ENCODE results near the gene IQSEC1.

IQSEC1 gene

GRCh38 chr3:13065727-13066126 lies 7.5 kb downstream of the IQSEC1 start:
- no peak for DNase-seq (ENCODE audit: insufficient read length, low spot score)
- TF ChIP-seq PAX5 (IDR thresholded peaks at IDR 0.05; ENCODE audit: insufficient read depth, low read length, severe bottlenecking) (no peak), POLR2AphosphoS5 (IDR thresholded peaks at IDR 0.05; ENCODE audit: low read depth, low read length) (no peak), TAF1 (IDR thresholded peaks at IDR 0.05; ENCODE audit: low read depth, low read length) (no peak), POLR2A (IDR thresholded peaks at IDR 0.05; ENCODE audit: low read depth, low read length) (no peak), SPI1 (IDR thresholded peaks at IDR 0.05; ENCODE audit: low read depth, low read length) (no peak), POU2F2 (IDR thresholded peaks at IDR 0.05; ENCODE audit: low read depth, low read length) (no peak)
- FAIRE-seq, result peak; percentile 58

GRCh38 chr3:13064964-13065363 lies 8.3 kb downstream of the IQSEC1 start:
- TF ChIP-seq PAX5 (IDR thresholded peaks at IDR 0.05; ENCODE audit: insufficient read depth, low read length, severe bottlenecking), result no peak

GRCh38 chr3:13064159-13064868 lies 8.9 kb downstream of the IQSEC1 start:
- TF ChIP-seq POLR2A (IDR thresholded peaks at IDR 0.05; ENCODE audit: low read depth, low read length), result no peak
- TF ChIP-seq POU2F2 (IDR thresholded peaks at IDR 0.05; ENCODE audit: low read depth, low read length), result no peak
- no peak for TF ChIP-seq SPI1 (IDR thresholded peaks at IDR 0.05; ENCODE audit: low read depth, low read length)
- TF ChIP-seq PAX5 (IDR thresholded peaks at IDR 0.05; ENCODE audit: insufficient read depth, low read length, severe bottlenecking), result no peak
- no peak for TF ChIP-seq POLR2AphosphoS5 (IDR thresholded peaks at IDR 0.05; ENCODE audit: low read depth, low read length)
- no peak for TF ChIP-seq TAF1 (IDR thresholded peaks at IDR 0.05; ENCODE audit: low read depth, low read length)
- DNase-seq (ENCODE audit: insufficient read length, low spot score) (no peak), FAIRE-seq (no peak)

More at GRCh38 chr3:13064964-13065363, 8.3 kb downstream of the IQSEC1 start:
- FAIRE-seq (no peak), DNase-seq (ENCODE audit: insufficient read length, low spot score) (no peak)

- FAIRE-seq, result no peak
- DNase-seq (ENCODE audit: insufficient read length, low spot score), result no peak
- TF ChIP-seq POLR2A (IDR thresholded peaks at IDR 0.05; ENCODE audit: low read depth, low read length) (no peak), PAX5 (IDR thresholded peaks at IDR 0.05; ENCODE audit: insufficient read depth, low read length, severe bottlenecking) (no peak), SPI1 (IDR thresholded peaks at IDR 0.05; ENCODE audit: low read depth, low read length) (no peak), TAF1 (IDR thresholded peaks at IDR 0.05; ENCODE audit: low read depth, low read length) (no peak), POLR2AphosphoS5 (IDR thresholded peaks at IDR 0.05; ENCODE audit: low read depth, low read length) (no peak), POU2F2 (IDR thresholded peaks at IDR 0.05; ENCODE audit: low read depth, low read length) (no peak)
These were observed 10.0 kb downstream of the IQSEC1 start for GRCh38 chr3:13063225-13063624.

- no peak for FAIRE-seq
- DNase-seq (ENCODE audit: insufficient read length, low spot score), result no peak
- TF ChIP-seq POU2F2 (IDR thresholded peaks at IDR 0.05; ENCODE audit: low read depth, low read length) (no peak), SPI1 (IDR thresholded peaks at IDR 0.05; ENCODE audit: low read depth, low read length) (no peak), POLR2A (IDR thresholded peaks at IDR 0.05; ENCODE audit: low read depth, low read length) (no peak), POLR2AphosphoS5 (IDR thresholded peaks at IDR 0.05; ENCODE audit: low read depth, low read length) (no peak), TAF1 (IDR thresholded peaks at IDR 0.05; ENCODE audit: low read depth, low read length) (no peak), PAX5 (IDR thresholded peaks at IDR 0.05; ENCODE audit: insufficient read depth, low read length, severe bottlenecking) (no peak)
These were observed 10.6 kb downstream of the IQSEC1 start for GRCh38 chr3:13062647-13063046.

GRCh38 chr3:13060341-13060910 lies 12.8 kb downstream of the IQSEC1 start:
- DNase-seq (ENCODE audit: insufficient read length, low spot score) (no peak), FAIRE-seq (no peak)
- TF ChIP-seq POLR2AphosphoS5 (IDR thresholded peaks at IDR 0.05; ENCODE audit: low read depth, low read length) (no peak), TAF1 (IDR thresholded peaks at IDR 0.05; ENCODE audit: low read depth, low read length) (no peak), POU2F2 (IDR thresholded peaks at IDR 0.05; ENCODE audit: low read depth, low read length) (no peak), SPI1 (IDR thresholded peaks at IDR 0.05; ENCODE audit: low read depth, low read length) (no peak), POLR2A (IDR thresholded peaks at IDR 0.05; ENCODE audit: low read depth, low read length) (no peak), PAX5 (IDR thresholded peaks at IDR 0.05; ENCODE audit: insufficient read depth, low read length, severe bottlenecking) (no peak)

GRCh38 chr3:13058346-13059120 lies 14.7 kb downstream of the IQSEC1 start:
- DNase-seq (ENCODE audit: insufficient read length, low spot score), result no peak
- TF ChIP-seq POLR2AphosphoS5 (IDR thresholded peaks at IDR 0.05; ENCODE audit: low read depth, low read length), result no peak
- no peak for TF ChIP-seq TAF1 (IDR thresholded peaks at IDR 0.05; ENCODE audit: low read depth, low read length)
- TF ChIP-seq POU2F2 (IDR thresholded peaks at IDR 0.05; ENCODE audit: low read depth, low read length), result no peak
- TF ChIP-seq SPI1 (IDR thresholded peaks at IDR 0.05; ENCODE audit: low read depth, low read length), result no peak
- TF ChIP-seq PAX5 (IDR thresholded peaks at IDR 0.05; ENCODE audit: insufficient read depth, low read length, severe bottlenecking), result no peak
- no peak for TF ChIP-seq POLR2A (IDR thresholded peaks at IDR 0.05; ENCODE audit: low read depth, low read length)
- FAIRE-seq, result no peak

- FAIRE-seq (peak; percentile 51), DNase-seq (ENCODE audit: insufficient read length, low spot score) (no peak)
- TF ChIP-seq SPI1 (IDR thresholded peaks at IDR 0.05; ENCODE audit: low read depth, low read length) (no peak), TAF1 (IDR thresholded peaks at IDR 0.05; ENCODE audit: low read depth, low read length) (no peak)
These were observed 15.8 kb downstream of the IQSEC1 start for GRCh38 chr3:13057282-13058040.

GRCh38 chr3:13055634-13056033 lies 17.6 kb downstream of the IQSEC1 start:
- TF ChIP-seq POLR2A (IDR thresholded peaks at IDR 0.05; ENCODE audit: low read depth, low read length) (no peak), PAX5 (IDR thresholded peaks at IDR 0.05; ENCODE audit: insufficient read depth, low read length, severe bottlenecking) (no peak), TAF1 (IDR thresholded peaks at IDR 0.05; ENCODE audit: low read depth, low read length) (no peak), POLR2AphosphoS5 (IDR thresholded peaks at IDR 0.05; ENCODE audit: low read depth, low read length) (no peak)
- DNase-seq (ENCODE audit: insufficient read length, low spot score) (no peak), FAIRE-seq (no peak)
